HepG2 (cell line): ENCODE measurements around the gene NEURL2. TPM values are rescaled to one million over a fixed set of nuclear protein-coding genes. Genes with fewer than 3 reads are reported as not detected.

Experiments used
- ARID5B ChIP-seq: IDR thresholded peaks from 2 replicates; pipeline ENCODE4 v1.4.0; 2020; ENCODE audit warnings: mild to moderate bottlenecking, missing genetic modification reagents
- FOXM1 ChIP-seq: sonication (generic); formaldehyde crosslinking; IDR thresholded peaks from 2 replicates; pipeline ENCODE4 v1.5.0; 2020; ENCODE audit warnings: missing genetic modification reagents
- FOXO1 ChIP-seq: sonication (generic); formaldehyde crosslinking; IDR thresholded peaks from 2 replicates; pipeline ENCODE4 v1.4.0; 2020; ENCODE audit warnings: missing genetic modification reagents
- HOMEZ ChIP-seq: IDR thresholded peaks from 2 replicates; pipeline ENCODE4 v1.6.1; 2016; ENCODE audit warnings: low read depth
- KDM2A ChIP-seq: sonication (generic); formaldehyde crosslinking; IDR thresholded peaks from 2 replicates; pipeline ENCODE4 v1.4.0; 2020; ENCODE audit warnings: low read depth, missing genetic modification reagents, borderline replicate concordance
- KLF13 ChIP-seq: sonication (generic); formaldehyde crosslinking; IDR thresholded peaks from 2 replicates; pipeline ENCODE4 v1.4.0; 2020; ENCODE audit warnings: mild to moderate bottlenecking, missing genetic modification reagents
- MYC ChIP-seq: sonication (generic); formaldehyde crosslinking; IDR thresholded peaks from 2 replicates; pipeline ENCODE4 v1.9.0; 2021; ENCODE audit warnings: missing genetic modification reagents, borderline replicate concordance
- NKX3-1 ChIP-seq: sonication (generic); formaldehyde crosslinking; IDR thresholded peaks from 2 replicates; pipeline ENCODE4 v1.5.0; 2020; ENCODE audit warnings: missing genetic modification reagents
- PRMT3 ChIP-seq: sonication (generic); formaldehyde crosslinking; IDR thresholded peaks from 2 replicates; pipeline ENCODE4 v1.8.1; 2022; ENCODE audit warnings: low read depth, mild to moderate bottlenecking, moderate library complexity, missing genetic modification reagents, borderline replicate concordance
- RCOR2 ChIP-seq: IDR thresholded peaks from 2 replicates; pipeline ENCODE4 v1.6.1; 2016; ENCODE audit warnings: missing biosample characterization, missing genetic modification reagents
- TOE1 ChIP-seq: sonication (generic); formaldehyde crosslinking; IDR thresholded peaks from 2 replicates; pipeline ENCODE4 v1.4.0; 2020; ENCODE audit warnings: mild to moderate bottlenecking, missing genetic modification reagents
- ZFP41 ChIP-seq: sonication (generic); formaldehyde crosslinking; IDR thresholded peaks from 2 replicates; pipeline ENCODE4 v1.4.0; 2020; ENCODE audit warnings: mild to moderate bottlenecking, missing genetic modification reagents, borderline replicate concordance
- ZNF605 ChIP-seq: sonication (generic); formaldehyde crosslinking; IDR thresholded peaks from 2 replicates; pipeline ENCODE4 v1.8.0; 2022; ENCODE audit warnings: mild to moderate bottlenecking, missing genetic modification reagents
- ZNF629 ChIP-seq: sonication (generic); formaldehyde crosslinking; conservative IDR thresholded peaks from 2 replicates; pipeline ENCODE4 v1.5.0; 2020; ENCODE audit warnings: missing genetic modification reagents
- ZNF780A ChIP-seq: sonication (generic); formaldehyde crosslinking; IDR thresholded peaks from 2 replicates; pipeline ENCODE4 v1.8.0; 2022; ENCODE audit warnings: mild to moderate bottlenecking, missing genetic modification reagents, moderate library complexity
- ZSCAN5A ChIP-seq: sonication (generic); formaldehyde crosslinking; IDR thresholded peaks from 2 replicates; pipeline ENCODE4 v1.8.0; 2022; ENCODE audit warnings: mild to moderate bottlenecking, missing genetic modification reagents, borderline replicate concordance
- polyA plus RNA-seq, 8 experiments: library from polyadenylated mRNA; depleted of rRNA in 3 of 8; stranded (reverse) in 7 of 8; unstranded in 1 of 8; fragments of >200 nt; fragmentation: Illumina TruSeq in 4 of 8; extraction: Trizol in 4 of 8; gene quantifications; 2 replicates each; pipeline versions ENCODE4 v1.2.1 to v1.2.3, GENCODE V29; 2011 to 2016; ENCODE audit warnings: low read depth in 4 of 8, missing spikeins in 1 of 8, mixed read lengths in 1 of 8; ENCODE audit not compliant: insufficient read depth in 1 of 8
- total RNA-seq, 5 experiments: library from RNA; depleted of rRNA; stranded (reverse); fragments of >200 nt; fragmentation: Illumina TruSeq; extraction: Trizol; gene quantifications; 2 replicates each; pipeline ENCODE4 v1.2.3, GENCODE V29; 2016; ENCODE audit warnings: low read depth in 1 of 5
- TF ChIP-seq, protein P1 (sequence below): sonication (generic); formaldehyde crosslinking; IDR thresholded peaks from 2 replicates; pipeline ENCODE4 v1.4.0; 2020; ENCODE audit warnings: mild to moderate bottlenecking, missing genetic modification reagents
- TF ChIP-seq, protein P2 (sequence below): IDR thresholded peaks from 2 replicates; pipeline ENCODE4 v1.6.1; 2016

NEURL2 gene
- total and polyA plus RNA-seq, 2 of the 13 experiments (the other 11 are each of a cell fraction or from before 2014, with no cell fraction given) = 7.2 to 9.7 TPM

DNA sequence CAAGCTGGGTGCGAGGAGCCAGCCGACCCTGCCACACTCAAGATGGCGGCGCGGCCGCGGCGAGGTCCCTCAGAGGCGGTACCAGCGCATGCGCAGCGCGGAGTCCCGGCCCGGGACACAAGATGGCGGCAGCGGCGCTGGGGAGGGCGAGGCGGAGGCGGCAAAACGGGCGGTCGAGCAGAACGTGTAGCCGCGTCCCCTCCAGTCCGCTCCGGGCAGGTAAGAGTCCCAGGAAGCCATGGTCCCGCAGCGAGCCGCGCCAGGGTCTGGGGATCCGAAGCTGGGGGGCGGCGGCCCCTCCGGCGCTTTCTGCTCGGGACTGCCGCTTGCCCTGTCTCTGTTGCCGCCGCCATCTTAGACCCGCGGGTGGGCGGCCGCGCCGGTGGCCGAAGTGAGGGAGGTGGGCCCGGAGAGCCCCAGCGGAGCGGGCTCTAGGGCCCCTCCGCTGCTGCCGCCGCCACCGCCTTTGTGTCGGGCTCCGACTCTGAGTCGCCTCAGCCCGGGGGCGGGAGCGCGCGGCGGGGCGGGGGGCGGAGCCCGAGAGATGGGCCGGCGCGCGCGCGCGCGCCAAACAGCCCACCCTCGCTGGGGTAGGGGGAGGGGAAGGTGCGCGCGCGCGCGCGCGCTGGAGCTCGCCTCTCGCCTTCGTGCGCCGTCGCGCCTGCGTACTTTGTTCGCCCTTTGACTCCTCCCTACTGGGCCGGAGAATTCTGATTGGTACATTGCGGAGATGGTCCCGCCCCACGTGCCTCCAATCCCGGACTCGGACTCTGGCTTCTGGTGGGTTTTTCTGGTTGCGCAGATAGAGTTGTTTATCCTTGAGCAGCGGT lies 43.8 kb upstream of the NEURL2 start, which contains the start of gene PCIF1 (continued):
- TF ChIP-seq KDM2A (CRISPR knock-in tag) = peak; percentile 97
- peak; percentile 24; the same call in 1 of the 2 replicates for TF ChIP-seq PRMT3 (CRISPR knock-in tag)
- TF ChIP-seq ZFP41 (CRISPR knock-in tag) = peak; percentile 96
- TF ChIP-seq ZSCAN5A (CRISPR knock-in tag) = peak; percentile 73
- peak; percentile 96 for TF ChIP-seq KLF13 (CRISPR knock-in tag)
- peak; percentile 57 for TF ChIP-seq HOMEZ (CRISPR knock-in tag)
- TF ChIP-seq, protein P1, sequence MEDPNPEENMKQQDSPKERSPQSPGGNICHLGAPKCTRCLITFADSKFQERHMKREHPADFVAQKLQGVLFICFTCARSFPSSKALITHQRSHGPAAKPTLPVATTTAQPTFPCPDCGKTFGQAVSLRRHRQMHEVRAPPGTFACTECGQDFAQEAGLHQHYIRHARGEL (CRISPR knock-in tag) = 0 out of 2 replicates have a peak, but pooled peaks have one; percentile 84
- TF ChIP-seq MYC (CRISPR knock-in tag) = peak; percentile 94
- TF ChIP-seq ARID5B (CRISPR knock-in tag) = peak; percentile 6; the same call in 1 of the 2 replicates
- peak; percentile 82; the same call in 1 of the 2 replicates for TF ChIP-seq TOE1 (CRISPR knock-in tag)
- TF ChIP-seq FOXM1 (CRISPR knock-in tag) = 0 out of 2 replicates have a peak, but pooled peaks have one; percentile 59
- peak; percentile 28; the same call in 1 of the 2 replicates for TF ChIP-seq ZNF605
- no peak for TF ChIP-seq RCOR2 (CRISPR knock-in tag)
- 0 out of 2 replicates have a peak, but pooled peaks have one; percentile 84 for TF ChIP-seq ZNF780A (CRISPR knock-in tag)
- TF ChIP-seq, protein P2, sequence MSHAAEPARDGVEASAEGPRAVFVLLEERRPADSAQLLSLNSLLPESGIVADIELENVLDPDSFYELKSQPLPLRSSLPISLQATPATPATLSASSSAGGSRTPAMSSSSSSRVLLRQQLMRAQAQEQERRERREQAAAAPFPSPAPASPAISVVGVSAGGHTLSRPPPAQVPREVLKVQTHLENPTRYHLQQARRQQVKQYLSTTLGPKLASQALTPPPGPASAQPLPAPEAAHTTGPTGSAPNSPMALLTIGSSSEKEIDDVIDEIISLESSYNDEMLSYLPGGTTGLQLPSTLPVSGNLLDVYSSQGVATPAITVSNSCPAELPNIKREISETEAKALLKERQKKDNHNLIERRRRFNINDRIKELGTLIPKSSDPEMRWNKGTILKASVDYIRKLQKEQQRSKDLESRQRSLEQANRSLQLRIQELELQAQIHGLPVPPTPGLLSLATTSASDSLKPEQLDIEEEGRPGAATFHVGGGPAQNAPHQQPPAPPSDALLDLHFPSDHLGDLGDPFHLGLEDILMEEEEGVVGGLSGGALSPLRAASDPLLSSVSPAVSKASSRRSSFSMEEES = peak; percentile 89
- TF ChIP-seq ZNF629 (CRISPR knock-in tag) = peak; percentile 8; the same call in 1 of the 2 replicates
- 0 out of 2 replicates have a peak, but pooled peaks have one; percentile 78 for TF ChIP-seq NKX3-1
- peak; percentile 52 for TF ChIP-seq FOXO1
